B cell (primary cell): ENCODE data around the gene TMEM219.

Experiments used
- EZH2 ChIP-seq: IDR thresholded peaks from 2 replicates; pipeline ENCODE4 v1.6.1; 2012; ENCODE audit warnings: borderline replicate concordance, low read depth, mild to moderate bottlenecking, moderate library complexity, low read length; ENCODE audit not compliant: insufficient read depth, poor library complexity, severe bottlenecking
- TF ChIP-seq, protein P1 (sequence below): fragments of 200-600 bp; IDR thresholded peaks from one replicate; pipeline ENCODE4 v1.8.0; 2022; ENCODE audit warnings: antibody characterized with exemption, mild to moderate bottlenecking

DNA sequence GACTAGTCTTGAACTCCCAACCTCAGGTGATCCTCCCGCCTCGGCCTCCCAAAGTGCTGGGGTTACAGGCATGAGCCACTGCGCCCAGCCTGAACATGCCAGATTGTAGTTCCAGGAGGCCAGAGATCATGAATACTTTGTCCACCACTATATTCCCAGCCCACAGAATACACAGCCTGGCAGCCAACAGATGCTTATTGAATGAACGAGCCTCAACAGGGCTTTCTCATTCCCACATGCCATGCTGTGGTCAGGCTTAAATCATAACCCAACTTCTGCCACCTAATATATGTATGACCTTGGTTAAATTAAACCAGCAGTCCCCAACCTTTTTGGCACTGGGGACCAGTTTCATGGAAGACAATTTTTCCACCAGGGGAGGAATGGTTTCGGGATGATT lies 3.1 kb upstream of the TMEM219 start:
- TF ChIP-seq, protein P1, sequence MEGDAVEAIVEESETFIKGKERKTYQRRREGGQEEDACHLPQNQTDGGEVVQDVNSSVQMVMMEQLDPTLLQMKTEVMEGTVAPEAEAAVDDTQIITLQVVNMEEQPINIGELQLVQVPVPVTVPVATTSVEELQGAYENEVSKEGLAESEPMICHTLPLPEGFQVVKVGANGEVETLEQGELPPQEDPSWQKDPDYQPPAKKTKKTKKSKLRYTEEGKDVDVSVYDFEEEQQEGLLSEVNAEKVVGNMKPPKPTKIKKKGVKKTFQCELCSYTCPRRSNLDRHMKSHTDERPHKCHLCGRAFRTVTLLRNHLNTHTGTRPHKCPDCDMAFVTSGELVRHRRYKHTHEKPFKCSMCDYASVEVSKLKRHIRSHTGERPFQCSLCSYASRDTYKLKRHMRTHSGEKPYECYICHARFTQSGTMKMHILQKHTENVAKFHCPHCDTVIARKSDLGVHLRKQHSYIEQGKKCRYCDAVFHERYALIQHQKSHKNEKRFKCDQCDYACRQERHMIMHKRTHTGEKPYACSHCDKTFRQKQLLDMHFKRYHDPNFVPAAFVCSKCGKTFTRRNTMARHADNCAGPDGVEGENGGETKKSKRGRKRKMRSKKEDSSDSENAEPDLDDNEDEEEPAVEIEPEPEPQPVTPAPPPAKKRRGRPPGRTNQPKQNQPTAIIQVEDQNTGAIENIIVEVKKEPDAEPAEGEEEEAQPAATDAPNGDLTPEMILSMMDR, result no peak
- TF ChIP-seq EZH2, result no peak
